Type B pancreatic cell (in vitro differentiated cells): ENCODE measurements around the gene CEACAM3. TPM values are rescaled to one million over a fixed set of nuclear protein-coding genes. Genes with fewer than 3 reads are reported as not detected.

Source experiments
- DNase-seq: peaks from one replicate; pipeline ENCODE4 v3.0.0; 2021; ENCODE audit warnings: mixed read lengths; ENCODE audit not compliant: unreplicated experiment; ENCODE audit errors: extremely low spot score
- H3K27ac Mint-ChIP-seq: 2 replicates; pipeline ENCODE4 v1.8.0; 2021; ENCODE audit warnings: mild to moderate bottlenecking, mixed read lengths
- H3K27me3 Mint-ChIP-seq: 2 replicates; pipeline ENCODE4 v1.8.0; 2021; ENCODE audit warnings: mixed read lengths
- H3K36me3 Mint-ChIP-seq: 2 replicates; pipeline ENCODE4 v1.8.0; 2021; ENCODE audit warnings: mixed read lengths
- H3K4me1 Mint-ChIP-seq: one replicate; pipeline ENCODE4 v1.8.0; 2021; ENCODE audit warnings: mixed read lengths; ENCODE audit not compliant: unreplicated experiment
- H3K4me3 Mint-ChIP-seq: 2 replicates; pipeline ENCODE4 v1.8.0; 2021; ENCODE audit warnings: mild to moderate bottlenecking, mixed read lengths
- H3K9me3 Mint-ChIP-seq: 2 replicates; pipeline ENCODE4 v1.8.0; 2021; ENCODE audit warnings: mixed read lengths
- total RNA-seq: library from RNA; stranded (reverse); gene quantifications from 2 replicates; pipeline ENCODE4 v1.2.1, GENCODE V29; 2021; ENCODE audit warnings: low replicate concordance
- TF ChIP-seq, protein P1 (sequence below): fragments of 200-600 bp; sonication (generic); conservative IDR thresholded peaks from 2 replicates; pipeline ENCODE4 v1.5.0; 2021; ENCODE audit warnings: antibody characterized with exemption, mild to moderate bottlenecking

Gene CEACAM3
- total RNA-seq, 1 donor from 2014 or later: not detected

DNA sequence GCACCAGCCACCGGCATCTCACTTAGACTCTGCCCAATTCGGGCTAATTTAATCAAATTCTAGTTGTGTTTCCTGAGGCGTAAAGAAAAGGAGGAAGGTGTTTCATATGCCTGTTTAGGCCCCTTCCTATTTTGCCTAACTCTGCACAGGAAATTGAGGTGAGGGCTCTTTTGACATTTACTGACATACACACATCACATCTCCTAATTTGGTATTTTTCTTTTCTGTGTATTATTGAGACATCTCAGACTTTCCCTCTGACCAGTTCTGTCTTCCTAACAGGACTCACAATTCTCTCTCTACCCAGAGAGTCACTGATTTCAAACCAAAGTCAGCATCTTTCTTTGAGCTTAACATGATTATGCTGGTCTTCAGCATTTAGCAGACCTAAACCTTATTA lies 7.9 kb downstream of the CEACAM3 start:
- H3K27ac Mint-ChIP-seq: no peak overlapping the region
- TF ChIP-seq, protein P1, sequence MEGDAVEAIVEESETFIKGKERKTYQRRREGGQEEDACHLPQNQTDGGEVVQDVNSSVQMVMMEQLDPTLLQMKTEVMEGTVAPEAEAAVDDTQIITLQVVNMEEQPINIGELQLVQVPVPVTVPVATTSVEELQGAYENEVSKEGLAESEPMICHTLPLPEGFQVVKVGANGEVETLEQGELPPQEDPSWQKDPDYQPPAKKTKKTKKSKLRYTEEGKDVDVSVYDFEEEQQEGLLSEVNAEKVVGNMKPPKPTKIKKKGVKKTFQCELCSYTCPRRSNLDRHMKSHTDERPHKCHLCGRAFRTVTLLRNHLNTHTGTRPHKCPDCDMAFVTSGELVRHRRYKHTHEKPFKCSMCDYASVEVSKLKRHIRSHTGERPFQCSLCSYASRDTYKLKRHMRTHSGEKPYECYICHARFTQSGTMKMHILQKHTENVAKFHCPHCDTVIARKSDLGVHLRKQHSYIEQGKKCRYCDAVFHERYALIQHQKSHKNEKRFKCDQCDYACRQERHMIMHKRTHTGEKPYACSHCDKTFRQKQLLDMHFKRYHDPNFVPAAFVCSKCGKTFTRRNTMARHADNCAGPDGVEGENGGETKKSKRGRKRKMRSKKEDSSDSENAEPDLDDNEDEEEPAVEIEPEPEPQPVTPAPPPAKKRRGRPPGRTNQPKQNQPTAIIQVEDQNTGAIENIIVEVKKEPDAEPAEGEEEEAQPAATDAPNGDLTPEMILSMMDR: no peak
- no peaks in the 10 kb centered on the region for H3K36me3 Mint-ChIP-seq
- H3K9me3 Mint-ChIP-seq: no peaks in the 10 kb centered on the region
- no peak overlapping the region for H3K4me3 Mint-ChIP-seq
- no peak for DNase-seq
- no peaks in the 10 kb centered on the region for H3K4me1 Mint-ChIP-seq
- peaks cover 7% of the 10 kb centered on the region for H3K27me3 Mint-ChIP-seq

- H3K4me3 Mint-ChIP-seq: no peak overlapping the region
- H3K4me1 Mint-ChIP-seq: no peaks in the 10 kb centered on the region
- peaks cover 5% of the 10 kb centered on the region for H3K27me3 Mint-ChIP-seq
- H3K27ac Mint-ChIP-seq: no peak overlapping the region
- H3K9me3 Mint-ChIP-seq: no peaks in the 10 kb centered on the region
- H3K36me3 Mint-ChIP-seq: no peaks in the 10 kb centered on the region
- DNase-seq: no peak
- TF ChIP-seq, protein P1: no peak
Measured at GRCh38 chr19:41807176-41807575, 10.8 kb downstream of the CEACAM3 start.

DNA sequence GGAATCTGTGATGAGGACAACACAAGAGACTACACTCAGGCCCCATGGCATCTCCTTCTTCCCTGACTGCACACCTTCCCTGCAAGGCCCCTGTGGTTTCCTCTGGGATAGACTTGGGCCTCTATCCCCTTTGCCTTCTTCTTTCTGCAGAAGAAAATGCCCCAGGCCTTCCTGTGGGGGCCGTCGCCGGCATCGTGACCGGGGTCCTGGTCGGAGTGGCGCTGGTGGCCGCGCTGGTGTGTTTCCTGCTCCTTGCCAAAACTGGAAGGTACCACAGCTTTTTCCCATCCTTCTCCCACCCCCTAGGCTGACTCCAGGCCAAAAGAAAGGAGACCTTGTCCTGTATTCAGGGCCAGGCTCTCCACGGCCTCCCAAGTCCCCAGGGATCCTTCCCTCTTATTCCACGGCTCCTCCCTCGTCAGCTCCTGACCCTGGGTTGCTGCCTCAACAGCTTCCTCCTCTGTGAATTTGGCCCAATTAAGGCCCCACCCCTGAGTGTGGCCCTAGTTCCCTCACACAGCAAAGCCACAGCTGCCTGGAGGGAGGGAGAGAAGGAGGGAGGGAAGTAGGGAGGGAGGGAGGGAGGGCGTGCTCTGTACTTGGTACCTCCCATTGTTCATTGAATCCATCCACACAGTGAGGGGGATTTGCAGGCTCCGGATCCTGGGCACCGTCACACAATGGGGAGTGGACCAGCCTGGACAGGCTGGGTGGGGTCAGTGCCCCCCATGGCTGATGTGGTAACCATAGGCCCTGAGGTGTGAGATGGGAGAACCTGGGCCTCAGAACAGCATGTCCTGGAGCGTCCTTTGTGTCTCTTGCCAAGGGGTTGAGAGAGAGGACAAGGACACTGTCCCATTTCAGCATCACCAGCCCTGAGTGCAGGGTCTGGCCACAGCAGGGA lies 12.5 kb downstream of the CEACAM3 start:
- Mint-ChIP-seq H3K4me1 (no peaks in the 10 kb centered on the region), H3K9me3 (no peaks in the 10 kb centered on the region)

DNA sequence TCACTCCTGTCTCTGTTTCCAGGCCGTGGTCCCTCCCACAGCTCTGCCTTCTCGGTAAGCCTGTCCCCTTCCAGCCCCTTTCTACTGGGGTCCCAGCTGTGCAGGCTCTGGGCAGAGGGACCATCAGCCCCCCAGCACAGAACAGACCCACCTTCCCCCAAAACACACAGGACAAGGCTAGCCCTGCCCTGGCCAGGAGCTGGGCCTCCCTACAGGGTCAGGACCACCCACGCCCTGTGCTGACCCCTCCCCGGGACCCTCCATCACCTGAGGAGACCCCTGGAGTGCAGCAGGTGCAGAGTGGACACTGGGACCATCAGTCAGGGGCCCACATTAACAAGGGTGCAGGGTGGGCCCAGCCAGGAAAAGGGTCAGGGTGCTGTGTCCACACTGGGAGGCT lies 13.9 kb downstream of the CEACAM3 start:
- Mint-ChIP-seq H3K27ac (no peak overlapping the region), H3K9me3 (no peaks in the 10 kb centered on the region), H3K4me1 (no peaks in the 10 kb centered on the region), H3K36me3 (no peaks in the 10 kb centered on the region), H3K27me3 (no peaks in the 10 kb centered on the region), H3K4me3 (no peak overlapping the region)
- no peak for DNase-seq
- TF ChIP-seq, protein P1: no peak

More for the DNA sequence above, 12.5 kb downstream of the CEACAM3 start:
- Mint-ChIP-seq H3K4me3 (no peak overlapping the region), H3K27ac (no peak overlapping the region), H3K36me3 (no peaks in the 10 kb centered on the region), H3K27me3 (no peaks in the 10 kb centered on the region)
- TF ChIP-seq, protein P1: no peak
- DNase-seq: no peak

- Mint-ChIP-seq H3K27ac (no peak overlapping the region), H3K4me3 (no peak overlapping the region), H3K36me3 (no peaks in the 10 kb centered on the region), H3K4me1 (no peaks in the 10 kb centered on the region), H3K27me3 (no peaks in the 10 kb centered on the region), H3K9me3 (no peaks in the 10 kb centered on the region)
- TF ChIP-seq, protein P1: no peak
- DNase-seq: no peak
Measured at GRCh38 chr19:41811036-41811435, 14.6 kb downstream of the CEACAM3 start.
